Natural killer cell treated with Interleukin-12 subunit alpha and Interleukin-12 subunit beta and Interleukin-15 and Interleukin-18, amount 100 ng/mL, for 72 hours (primary cell): ENCODE measurements around the gene POU2AF3. TPM values are rescaled to one million over a fixed set of nuclear protein-coding genes. Genes with fewer than 3 reads are reported as not detected.

Experiments
- ATAC-seq, 2 donors: fragments of 150-1000 bp; cut with Tn5 transposase in 1 of 2; sonication (Bioruptor Pico), chemical (Tn5 transposase) in 1 of 2; 2 replicates each; pipeline ENCODE4 v1.10.0; 2021
- DNase-seq: peaks from one replicate; pipeline ENCODE4 v3.0.0; 2022; ENCODE audit warnings: low spot score
- H3K27ac Mint-ChIP-seq, 2 donors: 1 replicate in 1 of 2; 2 replicates in 1 of 2; pipeline ENCODE4 v1.8.0; 2022; ENCODE audit warnings: mixed read lengths in 2 of 2, mild to moderate bottlenecking in 1 of 2, moderate library complexity in 1 of 2
- H3K27me3 Mint-ChIP-seq, 2 donors: 1 replicate in 1 of 2; 2 replicates in 1 of 2; pipeline ENCODE4 v1.8.0; 2022; ENCODE audit warnings: mixed read lengths in 2 of 2
- H3K36me3 Mint-ChIP-seq: one replicate; pipeline ENCODE4 v1.8.0; 2022; ENCODE audit warnings: mixed read lengths
- H3K4me1 Mint-ChIP-seq, 2 donors: 1 replicate in 1 of 2; 2 replicates in 1 of 2; pipeline ENCODE4 v1.8.0; 2022; ENCODE audit warnings: low read depth in 2 of 2, mixed read lengths in 2 of 2, mild to moderate bottlenecking in 1 of 2
- H3K4me3 Mint-ChIP-seq: one replicate; pipeline ENCODE4 v1.8.0; 2022; ENCODE audit warnings: mixed read lengths
- H3K9me3 Mint-ChIP-seq: 2 replicates; pipeline ENCODE4 v1.8.0; 2022; ENCODE audit warnings: mixed read lengths
- total RNA-seq, 2 donors: library from RNA; stranded (reverse); gene quantifications; one replicate each; pipeline ENCODE4 v1.2.3, GENCODE V29; 2022

The POU2AF3 gene
- total RNA-seq, 2 donors from 2014 or later: not detected

DNA sequence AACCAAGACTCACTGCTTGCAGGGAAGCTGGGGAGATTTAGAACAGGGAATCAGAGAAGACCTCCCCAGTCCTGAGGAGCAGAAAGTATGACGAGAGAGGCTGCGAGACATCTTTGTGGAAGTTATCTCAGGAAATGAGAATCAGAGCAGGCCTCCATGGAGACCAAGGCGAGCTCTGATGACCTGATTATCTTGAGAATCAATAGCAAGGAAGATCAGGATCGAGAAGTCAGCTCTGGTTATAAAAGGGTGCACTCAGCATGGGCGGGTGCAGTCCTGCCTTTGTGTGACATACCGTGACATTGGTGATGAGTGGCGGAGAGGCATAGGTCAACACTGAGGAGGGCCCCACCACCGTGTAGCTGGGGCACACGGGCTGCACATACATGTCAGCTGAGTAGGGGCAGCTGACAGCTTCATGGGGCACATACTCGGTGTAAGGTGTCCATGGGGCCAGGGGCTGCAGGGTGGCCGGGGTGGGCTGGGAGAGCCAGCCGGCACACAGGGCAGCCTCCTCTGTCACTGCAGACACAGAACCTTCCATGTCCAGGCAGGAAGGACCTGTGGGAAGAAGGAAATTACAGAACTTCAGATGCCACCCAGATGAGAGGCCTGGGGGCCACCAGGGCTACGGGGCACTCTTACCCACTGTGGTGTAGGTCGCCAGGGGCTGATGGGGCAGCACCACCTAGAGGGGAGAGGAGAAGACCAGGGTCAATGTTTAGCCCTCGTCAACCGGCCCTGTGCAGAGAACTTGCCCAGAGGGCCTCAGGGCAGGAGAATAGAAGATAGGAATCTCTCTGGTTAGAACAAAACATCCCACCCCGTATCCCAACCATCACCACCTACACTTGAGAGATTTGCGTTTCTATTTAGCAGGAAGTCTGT, 59.0 kb downstream of the POU2AF3 start:
- Mint-ChIP-seq H3K9me3 (no peaks in the 10 kb centered on the region), H3K4me3 (no peak overlapping the region), H3K36me3 (no peaks in the 10 kb centered on the region), H3K27me3 (peaks cover 0 to 13% of the 10 kb centered on the region in 2 donors), H3K4me1 (no peaks in the 10 kb centered on the region), H3K27ac (no peak overlapping the region)
- no peak for DNase-seq
- ATAC-seq: peak in 1 of 2 donors; percentile 15

Other genes with a start within 250 kb of the POU2AF3 start
- not detected for gene POU2AF2, start 52.8 kb upstream of the POU2AF3 start, total RNA-seq
- gene POU2AF1, start 80.7 kb downstream of the POU2AF3 start, total RNA-seq: 1 to 10 TPM in 1 of 2 donors, not detected in 1; 4.2 TPM
- gene BTG4, start 213.8 kb downstream of the POU2AF3 start, total RNA-seq: not detected
- not detected for gene HOATZ, start 216.2 kb downstream of the POU2AF3 start, total RNA-seq
- under 1 TPM; 0.52 to 0.67 TPM for gene LAYN, start 242.2 kb downstream of the POU2AF3 start, total RNA-seq